Ectodermal cell (in vitro differentiated cells): ENCODE results near the gene UBAC2.

Experiments used
- H3K27ac ChIP-seq: 2 replicates; pipeline ENCODE4 v1.7.0; 2013; ENCODE audit warnings: mild to moderate bottlenecking, low read depth, low read length; ENCODE audit not compliant: insufficient read depth, poor library complexity, severe bottlenecking
- H3K27me3 ChIP-seq: 2 replicates; pipeline ENCODE4 v1.7.0; 2013; ENCODE audit warnings: mild to moderate bottlenecking, low read length; ENCODE audit not compliant: insufficient read depth, control insufficient read depth, poor library complexity, severe bottlenecking
- H3K36me3 ChIP-seq: one replicate; pipeline ENCODE4 v1.7.0; 2013; ENCODE audit warnings: low read length; ENCODE audit not compliant: control insufficient read depth, insufficient read depth
- H3K4me1 ChIP-seq: one replicate; pipeline ENCODE4 v1.7.0; 2013; ENCODE audit warnings: low read length; ENCODE audit not compliant: control insufficient read depth, insufficient read depth
- H3K4me3 ChIP-seq: 2 replicates; pipeline ENCODE4 v1.7.0; 2013; ENCODE audit warnings: low read depth, low read length, control low read depth; ENCODE audit not compliant: insufficient read depth
- H3K9me3 ChIP-seq: 2 replicates; pipeline ENCODE4 v1.7.0; 2013; ENCODE audit warnings: mild to moderate bottlenecking, low read length, moderate library complexity; ENCODE audit not compliant: control insufficient read depth
- WGBS, 2 experiments: methylation state at CpG; one replicate each; pipeline ENCODE4 v1.1.7; 2013; ENCODE audit warnings: missing lambda C conversion rate in 2 of 2; 5-methylcytosine and 5-hydroxymethylcytosine counted together

The UBAC2 gene

GRCh38 chr13:99211421-99212035, 10.9 kb downstream of the UBAC2 start:
- Histone ChIP-seq H3K27ac (no peak overlapping the region), H3K9me3 (no peaks in the 10 kb centered on the region), H3K36me3 (no peaks in the 10 kb centered on the region), H3K4me1 (peaks cover 8% of the 10 kb centered on the region), H3K4me3 (no peak overlapping the region), H3K27me3 (no peaks in the 10 kb centered on the region)
- WGBS, 2 experiments: 88 to 94% methylated on average over 4 of the region's 5 CpGs

- 63 to 66% methylated on average over 7 of the region's 7 CpGs for WGBS, 2 experiments
- H3K36me3 ChIP-seq: no peaks in the 10 kb centered on the region
- H3K4me3 ChIP-seq: no peak overlapping the region
- H3K4me1 ChIP-seq: peaks cover 18% of the 10 kb centered on the region
- H3K9me3 ChIP-seq: no peaks in the 10 kb centered on the region
- peak overlapping the region; percentile 44 for H3K27ac ChIP-seq
- H3K27me3 ChIP-seq: no peaks in the 10 kb centered on the region
Observed at GRCh38 chr13:99214232-99214631, 13.6 kb downstream of the UBAC2 start.

GRCh38 chr13:99214731-99215130, 14.1 kb downstream of the UBAC2 start:
- WGBS, 2 experiments: 80 to 88% methylated on average over 1 of the region's 1 CpG
- Histone ChIP-seq H3K4me1 (peaks cover 18% of the 10 kb centered on the region), H3K36me3 (no peaks in the 10 kb centered on the region), H3K4me3 (no peak overlapping the region), H3K9me3 (no peaks in the 10 kb centered on the region), H3K27ac (no peak overlapping the region), H3K27me3 (no peaks in the 10 kb centered on the region)

- H3K27ac ChIP-seq: no peak overlapping the region
- no peaks in the 10 kb centered on the region for H3K36me3 ChIP-seq
- no peaks in the 10 kb centered on the region for H3K27me3 ChIP-seq
- H3K9me3 ChIP-seq: no peaks in the 10 kb centered on the region
- H3K4me1 ChIP-seq: peaks cover 18% of the 10 kb centered on the region
- H3K4me3 ChIP-seq: no peak overlapping the region
- WGBS, 2 experiments: 89 to 92% methylated on average over 15 of the region's 15 CpGs
Observed at GRCh38 chr13:99215184-99215830, 14.7 kb downstream of the UBAC2 start.

- no peaks in the 10 kb centered on the region for H3K36me3 ChIP-seq
- H3K9me3 ChIP-seq: no peaks in the 10 kb centered on the region
- no peak overlapping the region for H3K4me3 ChIP-seq
- H3K27ac ChIP-seq: peak overlapping the region; percentile 2
- no peaks in the 10 kb centered on the region for H3K27me3 ChIP-seq
- 89% methylated on average over 20 of the region's 20 CpGs for WGBS, 2 experiments
- H3K4me1 ChIP-seq: peaks cover 18% of the 10 kb centered on the region
Observed at GRCh38 chr13:99217461-99218110, 16.9 kb downstream of the UBAC2 start.

GRCh38 chr13:99218126-99218525, 17.5 kb downstream of the UBAC2 start:
- Histone ChIP-seq H3K4me3 (no peak overlapping the region), H3K9me3 (no peaks in the 10 kb centered on the region), H3K36me3 (no peaks in the 10 kb centered on the region), H3K27ac (no peak overlapping the region), H3K4me1 (peaks cover 18% of the 10 kb centered on the region), H3K27me3 (no peaks in the 10 kb centered on the region)

GRCh38 chr13:99218545-99218944, 17.9 kb downstream of the UBAC2 start:
- H3K4me3 ChIP-seq: no peak overlapping the region
- no peaks in the 10 kb centered on the region for H3K27me3 ChIP-seq
- WGBS, 2 experiments: 81% methylated on average over 6 of the region's 6 CpGs
- H3K9me3 ChIP-seq: no peaks in the 10 kb centered on the region
- H3K4me1 ChIP-seq: peaks cover 18% of the 10 kb centered on the region
- no peaks in the 10 kb centered on the region for H3K36me3 ChIP-seq
- no peak overlapping the region for H3K27ac ChIP-seq

GRCh38 chr13:99218969-99219368, 18.3 kb downstream of the UBAC2 start:
- H3K4me3 ChIP-seq: no peak overlapping the region
- H3K4me1 ChIP-seq: peaks cover 18% of the 10 kb centered on the region
- H3K36me3 ChIP-seq: no peaks in the 10 kb centered on the region
- no peaks in the 10 kb centered on the region for H3K27me3 ChIP-seq
- no peak overlapping the region for H3K27ac ChIP-seq
- WGBS, 2 experiments: 91 to 98% methylated on average over 2 of the region's 2 CpGs
- H3K9me3 ChIP-seq: no peaks in the 10 kb centered on the region

- Histone ChIP-seq H3K4me3 (no peak overlapping the region), H3K27me3 (no peaks in the 10 kb centered on the region), H3K36me3 (no peaks in the 10 kb centered on the region), H3K9me3 (no peaks in the 10 kb centered on the region), H3K4me1 (peaks cover 9% of the 10 kb centered on the region), H3K27ac (no peak overlapping the region)
- 71 to 78% methylated on average over 3 to 4 of the region's 6 CpGs for WGBS, 2 experiments
Observed at GRCh38 chr13:99220199-99220935, 19.7 kb downstream of the UBAC2 start.
